ENCODE measurements around the gene NEUROD1. TPM values are rescaled to one million over a fixed set of nuclear protein-coding genes. Genes with fewer than 3 reads are reported as not detected.

NEUROD1 gene
- total RNA-seq, 1 donor from 2014 or later = not detected

- Histone ChIP-seq H3K27ac (no peak overlapping the region), H3K4me3 (no peak overlapping the region), H3K9me3 (no peaks in the 10 kb centered on the region), H3K4me1 (no peaks in the 10 kb centered on the region), H3K36me3 (no peaks in the 10 kb centered on the region), H3K27me3 (no peaks in the 10 kb centered on the region)
- intact Hi-C loops (cut with DNase I) = no loop called here
- DNase-seq (no peak), ATAC-seq (peak; percentile 67)
- TF ChIP-seq CTCF (IDR thresholded peaks at IDR 0.05) = no peak
Observed at GRCh38 chr2:181698223-181698622, 17.9 kb upstream of the NEUROD1 start.

GRCh38 chr2:181697571-181697970 is 17.3 kb upstream of the NEUROD1 start:
- H3K4me1 ChIP-seq = no peaks in the 10 kb centered on the region
- H3K27me3 ChIP-seq = no peaks in the 10 kb centered on the region
- TF ChIP-seq CTCF (IDR thresholded peaks at IDR 0.05) = no peak
- no peak for DNase-seq
- ATAC-seq = peak; percentile 74
- no peak overlapping the region for H3K4me3 ChIP-seq
- no peaks in the 10 kb centered on the region for H3K36me3 ChIP-seq
- H3K9me3 ChIP-seq = no peaks in the 10 kb centered on the region
- H3K27ac ChIP-seq = no peak overlapping the region
- intact Hi-C loops (cut with DNase I) = no loop called here

GRCh38 chr2:181697126-181697525 is 16.8 kb upstream of the NEUROD1 start:
- intact Hi-C loops (cut with DNase I) = no loop called here
- Histone ChIP-seq H3K36me3 (no peaks in the 10 kb centered on the region), H3K4me1 (no peaks in the 10 kb centered on the region), H3K9me3 (no peaks in the 10 kb centered on the region), H3K4me3 (no peak overlapping the region), H3K27ac (no peak overlapping the region), H3K27me3 (no peaks in the 10 kb centered on the region)
- TF ChIP-seq CTCF (IDR thresholded peaks at IDR 0.05) = no peak
- ATAC-seq = no peak
- no peak for DNase-seq

- H3K36me3 ChIP-seq = no peaks in the 10 kb centered on the region
- TF ChIP-seq CTCF (IDR thresholded peaks at IDR 0.05) = no peak
- ATAC-seq (no peak), DNase-seq (no peak)
- intact Hi-C loops (cut with DNase I) = no loop called here
- H3K27me3 ChIP-seq = no peaks in the 10 kb centered on the region
- H3K4me1 ChIP-seq = no peaks in the 10 kb centered on the region
- H3K9me3 ChIP-seq = no peaks in the 10 kb centered on the region
- H3K27ac ChIP-seq = no peak overlapping the region
- H3K4me3 ChIP-seq = no peak overlapping the region
Observed at GRCh38 chr2:181694271-181694670, 14.0 kb upstream of the NEUROD1 start.

- Histone ChIP-seq H3K36me3 (no peaks in the 10 kb centered on the region), H3K4me1 (no peaks in the 10 kb centered on the region), H3K27ac (no peak overlapping the region), H3K9me3 (no peaks in the 10 kb centered on the region), H3K4me3 (no peak overlapping the region), H3K27me3 (peaks cover 15% of the 10 kb centered on the region)
- no peak for ATAC-seq
- TF ChIP-seq CTCF (IDR thresholded peaks at IDR 0.05) = no peak
- no peak for DNase-seq
- intact Hi-C loops (cut with DNase I) = no loop called here
Observed at GRCh38 chr2:181690860-181691259, 10.5 kb upstream of the NEUROD1 start.

- H3K27me3 ChIP-seq = peaks cover 54% of the 10 kb centered on the region
- no peaks in the 10 kb centered on the region for H3K4me1 ChIP-seq
- intact Hi-C loops (cut with DNase I) = no loop called here
- no peak overlapping the region for H3K4me3 ChIP-seq
- no peak overlapping the region for H3K27ac ChIP-seq
- no peak for DNase-seq
- no peaks in the 10 kb centered on the region for H3K9me3 ChIP-seq
- no peak for TF ChIP-seq CTCF (IDR thresholded peaks at IDR 0.05)
- no peaks in the 10 kb centered on the region for H3K36me3 ChIP-seq
- no peak for ATAC-seq
Observed at GRCh38 chr2:181686576-181687185, 6.4 kb upstream of the NEUROD1 start.

Measured in upper lobe of right lung (tissue), 1 donor.